GM12864 (cell line): ENCODE data around the gene PTPRM.

Source experiments
- DNase-seq: peaks from one replicate; pipeline ENCODE4 v3.0.0-alpha.2; 2011; ENCODE audit warnings: low read depth
- H3K4me3 ChIP-seq: 2 replicates; pipeline ENCODE4 v1.5.1; 2011; ENCODE audit warnings: mild to moderate bottlenecking, low read depth, low read length, control low read depth
- CTCF ChIP-seq: IDR thresholded peaks from 2 replicates; pipeline ENCODE4 v1.5.1; 2011; ENCODE audit warnings: low read depth, mild to moderate bottlenecking, moderate library complexity, low read length, control low read depth, inconsistent platforms; ENCODE audit errors: missing control alignments

PTPRM gene

GRCh38 chr18:7754258-7754657, 187.1 kb downstream of the PTPRM start:
- H3K4me3 ChIP-seq = no peak overlapping the region
- DNase-seq = no peak
- TF ChIP-seq CTCF = no peak

GRCh38 chr18:7754725-7755181, 187.6 kb downstream of the PTPRM start:
- DNase-seq = no peak

GRCh38 chr18:7755753-7756475, 188.8 kb downstream of the PTPRM start:
- H3K4me3 ChIP-seq = no peak overlapping the region
- DNase-seq = no peak
- no peak for TF ChIP-seq CTCF

More at GRCh38 chr18:7754725-7755181, 187.6 kb downstream of the PTPRM start:
- no peak for TF ChIP-seq CTCF
- H3K4me3 ChIP-seq = no peak overlapping the region

GRCh38 chr18:7757175-7757574, 190.1 kb downstream of the PTPRM start:
- H3K4me3 ChIP-seq = no peak overlapping the region
- TF ChIP-seq CTCF = no peak
- DNase-seq = no peak

- DNase-seq = no peak
- TF ChIP-seq CTCF = no peak
- no peak overlapping the region for H3K4me3 ChIP-seq
Measured at GRCh38 chr18:7758764-7759163, 191.6 kb downstream of the PTPRM start.

GRCh38 chr18:7760967-7761948, 194.1 kb downstream of the PTPRM start:
- H3K4me3 ChIP-seq = no peak overlapping the region
- TF ChIP-seq CTCF = no peak
- no peak for DNase-seq
